GM19351 (cell line): ENCODE measurements around the gene POLA2.
"Not testable (repeated sequence)": the region's sequence is repeated elsewhere in the genome, so short reads cannot be mapped to it uniquely, and the experiment has no call there.

ENCODE experiments used
- ATAC-seq: cut with Tn5 transposase; IDR thresholded peaks from one replicate; pipeline ENCODE4 v1.9.1; 2021; ENCODE audit warnings: mild to moderate bottlenecking, moderate library complexity; ENCODE audit not compliant: unreplicated experiment

POLA2 gene

GRCh38 chr11:65261591-65262380 is at the start of gene POLA2:
TSS of gene POLA2 (plus strand) at chr11:65261962. CDS start at chr11:65262293, 331 bp downstream.
- ATAC-seq, result peak; percentile 79

GRCh38 chr11:65212226-65212801 is 49.4 kb upstream of the POLA2 start:
- ATAC-seq, result no peak

- no peak for ATAC-seq
Measured at GRCh38 chr11:65213322-65214211, 48.2 kb upstream of the POLA2 start.

GRCh38 chr11:65214212-65214845 is 47.4 kb upstream of the POLA2 start:
- ATAC-seq, result no peak

- ATAC-seq, result no peak
Measured at GRCh38 chr11:65215441-65216076, 46.2 kb upstream of the POLA2 start.

- ATAC-seq, result no peak
Measured at GRCh38 chr11:65216830-65217229, 44.9 kb upstream of the POLA2 start.

GRCh38 chr11:65217441-65218423 is 44.0 kb upstream of the POLA2 start:
- ATAC-seq, result no peak

GRCh38 chr11:65218446-65218845 is 43.3 kb upstream of the POLA2 start:
- ATAC-seq, result no peak

- ATAC-seq, result no peak
Measured at GRCh38 chr11:65219930-65220213, 41.9 kb upstream of the POLA2 start.

- ATAC-seq, result no peak
Measured at GRCh38 chr11:65221026-65221425, 40.7 kb upstream of the POLA2 start.

- ATAC-seq, result no peak
Measured at GRCh38 chr11:65223011-65223410, 38.8 kb upstream of the POLA2 start.

GRCh38 chr11:65224930-65225278 is 36.9 kb upstream of the POLA2 start:
- ATAC-seq, result no peak

GRCh38 chr11:65225279-65226102 is 36.3 kb upstream of the POLA2 start:
- no peak for ATAC-seq

- ATAC-seq, result no peak
Measured at GRCh38 chr11:65226103-65226442, 35.7 kb upstream of the POLA2 start.

- ATAC-seq, result no peak
Measured at GRCh38 chr11:65227879-65228278, 33.9 kb upstream of the POLA2 start.

- no peak for ATAC-seq
Measured at GRCh38 chr11:65236194-65237059, 25.3 kb upstream of the POLA2 start.

- ATAC-seq, result not testable (repeated sequence)
Measured at GRCh38 chr11:65238302-65238701, 23.5 kb upstream of the POLA2 start.

GRCh38 chr11:65241134-65241533 is 20.6 kb upstream of the POLA2 start:
- no peak for ATAC-seq
